ENCODE measurements around the gene DHX9.

- TF ChIP-seq POLR2A (IDR thresholded peaks at IDR 0.05) (no peak), CTCF (IDR thresholded peaks at IDR 0.05) (no peak)
Observed at GRCh38 chr1:182807907-182808306, 31.2 kb upstream of the DHX9 start.
